NCI-H2029 (cell line): ENCODE measurements around the gene CDK10.
"Not testable (repeated sequence)": the region's sequence is repeated elsewhere in the genome, so short reads cannot be mapped to it uniquely, and the experiment has no call there.

Experiments used
- DNase-seq: peaks from one replicate; lab custom pipeline; 2025; lab: John Stamatoyannopoulos, UW

Gene CDK10

GRCh38 chr16:89668790-89669158 lies 17.7 kb upstream of the CDK10 start:
- no peak for DNase-seq

- DNase-seq: no peak
These were observed 16.7 kb upstream of the CDK10 start for GRCh38 chr16:89669755-89670154.

- no peak for DNase-seq
These were observed 15.7 kb upstream of the CDK10 start for GRCh38 chr16:89670496-89671431.

- DNase-seq: not testable (repeated sequence)
These were observed 14.9 kb upstream of the CDK10 start for GRCh38 chr16:89671565-89671964.

- no peak for DNase-seq
These were observed 14.1 kb upstream of the CDK10 start for GRCh38 chr16:89672177-89672941.

- DNase-seq: no peak
These were observed 8.2 kb upstream of the CDK10 start for GRCh38 chr16:89678258-89678657.

- no peak for DNase-seq
These were observed 573 bp upstream of the CDK10 start for GRCh38 chr16:89685916-89686315.

GRCh38 chr16:89687092-89687940 lies 827 bp downstream of the CDK10 start:
- DNase-seq: no peak

- no peak for DNase-seq
These were observed 1.9 kb downstream of the CDK10 start for GRCh38 chr16:89688395-89688794.

GRCh38 chr16:89689142-89689541 lies 2.7 kb downstream of the CDK10 start:
- no peak for DNase-seq

- not testable (repeated sequence) for DNase-seq
These were observed 3.1 kb downstream of the CDK10 start for GRCh38 chr16:89689621-89690020.

GRCh38 chr16:89690392-89690901 lies 4.0 kb downstream of the CDK10 start:
- DNase-seq: no peak

- DNase-seq: no peak
These were observed 4.9 kb downstream of the CDK10 start for GRCh38 chr16:89691231-89691985.

GRCh38 chr16:89691986-89692569 lies 5.6 kb downstream of the CDK10 start:
- DNase-seq: no peak

GRCh38 chr16:89693289-89693731 lies 6.8 kb downstream of the CDK10 start:
- no peak for DNase-seq

- no peak for DNase-seq
These were observed 7.7 kb downstream of the CDK10 start for GRCh38 chr16:89693931-89694783.

- not testable (repeated sequence) for DNase-seq
These were observed 8.2 kb downstream of the CDK10 start for GRCh38 chr16:89694784-89695085.

- DNase-seq: no peak
These were observed 8.8 kb downstream of the CDK10 start for GRCh38 chr16:89695086-89695874.
